ENCODE data around the gene U2AF1L4.
A peak's percentile ranks its signal among the peaks of the same experiment; 100 is the strongest.

U2AF1L4 gene, protein sequence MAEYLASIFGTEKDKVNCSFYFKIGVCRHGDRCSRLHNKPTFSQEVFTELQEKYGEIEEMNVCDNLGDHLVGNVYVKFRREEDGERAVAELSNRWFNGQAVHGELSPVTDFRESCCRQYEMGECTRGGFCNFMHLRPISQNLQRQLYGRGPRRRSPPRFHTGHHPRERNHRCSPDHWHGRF

DNA sequence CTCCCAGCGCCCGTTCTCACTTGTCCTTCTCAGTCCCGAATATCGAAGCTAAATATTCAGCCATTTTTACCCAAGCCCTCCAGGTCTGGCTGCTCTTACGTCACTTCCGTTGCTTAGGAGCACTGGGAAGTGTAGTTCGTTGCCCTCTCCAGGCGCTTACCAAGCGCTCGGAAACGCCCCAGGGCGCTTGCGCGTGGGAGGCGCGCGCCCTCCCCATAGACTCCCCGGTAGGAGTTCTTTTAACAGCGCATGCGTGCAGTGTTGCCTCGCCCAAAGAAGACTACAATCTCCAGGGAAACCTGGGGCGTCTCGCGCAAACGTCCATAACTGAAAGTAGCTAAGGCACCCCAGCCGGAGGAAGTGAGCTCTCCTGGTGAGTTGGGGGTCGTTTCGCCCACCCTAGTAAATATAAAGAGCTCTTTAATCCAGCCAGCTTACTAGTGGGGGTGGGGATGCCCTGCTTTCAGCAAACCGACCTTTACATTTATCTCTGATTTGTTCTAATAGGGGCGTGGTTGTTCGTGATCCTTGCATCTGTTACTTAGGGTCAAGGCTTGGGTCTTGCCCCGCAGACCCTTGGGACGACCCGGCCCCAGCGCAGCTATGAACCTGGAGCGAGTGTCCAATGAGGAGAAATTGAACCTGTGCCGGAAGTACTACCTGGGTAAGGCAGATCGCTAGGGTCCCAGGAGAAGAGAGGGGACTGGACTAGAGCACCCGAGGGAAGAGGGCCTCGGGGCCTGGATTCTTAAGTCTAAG is at the start of gene U2AF1L4, which contains the start of gene PSENEN:
Gene U2AF1L4 (minus strand): TSS at position 91 of the 759 bp plus-strand sequence. CDS start 27 bp downstream, at position 64.
Gene PSENEN (plus strand): TSS at position 324 of the 759 bp plus-strand sequence. CDS start 280 bp downstream, at position 604.
- DNase-seq: peak; percentile 93

GRCh38 chr19:35793381-35794165 is 48.4 kb upstream of the U2AF1L4 start:
- no peak for DNase-seq

- no peak for DNase-seq
Measured at GRCh38 chr19:35792888-35793287, 47.7 kb upstream of the U2AF1L4 start.

DNA sequence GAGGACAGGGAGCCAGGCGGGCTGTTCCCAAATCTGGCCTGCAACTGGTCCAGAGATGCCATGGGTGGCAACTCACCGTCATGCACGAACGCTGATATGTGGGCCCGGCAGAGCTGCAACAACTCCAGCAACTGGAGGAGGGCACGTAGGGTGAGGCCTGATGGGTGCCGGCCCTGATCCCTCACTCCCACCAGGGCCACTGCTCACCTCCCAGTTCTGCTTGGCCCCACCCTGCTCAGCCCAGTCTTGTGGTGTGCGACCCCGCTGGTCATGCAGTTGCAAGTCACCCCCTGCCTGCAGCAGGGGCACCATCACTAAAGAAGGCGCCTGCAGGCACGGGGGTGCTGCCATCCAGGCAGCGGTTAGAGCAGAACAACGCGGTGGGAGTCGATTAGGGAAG is 47.1 kb upstream of the U2AF1L4 start:
- no peak for DNase-seq

DNA sequence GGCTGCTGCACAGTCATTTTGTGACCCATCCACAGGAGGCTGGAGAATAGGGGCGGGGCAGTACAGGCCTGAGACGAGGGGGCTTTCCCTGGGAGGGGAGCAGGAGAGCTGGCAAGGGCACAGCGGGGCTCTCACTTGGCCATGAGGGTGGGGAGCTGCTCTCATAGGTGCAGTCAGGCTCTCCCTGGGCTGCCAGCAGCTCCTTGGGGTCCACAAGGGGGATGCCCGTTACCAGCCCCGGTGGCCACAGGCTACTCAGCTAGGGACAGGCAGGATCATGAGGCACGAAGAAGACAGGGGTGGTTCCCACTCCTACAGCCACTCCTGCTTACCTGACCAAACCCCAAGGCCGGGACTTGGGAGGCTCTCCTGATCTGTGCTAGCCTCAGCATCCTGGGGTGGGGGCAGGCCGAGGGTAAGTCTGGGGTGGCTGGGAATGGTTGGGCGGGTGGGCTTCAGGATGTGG is 46.6 kb upstream of the U2AF1L4 start:
- no peak for DNase-seq

DNA sequence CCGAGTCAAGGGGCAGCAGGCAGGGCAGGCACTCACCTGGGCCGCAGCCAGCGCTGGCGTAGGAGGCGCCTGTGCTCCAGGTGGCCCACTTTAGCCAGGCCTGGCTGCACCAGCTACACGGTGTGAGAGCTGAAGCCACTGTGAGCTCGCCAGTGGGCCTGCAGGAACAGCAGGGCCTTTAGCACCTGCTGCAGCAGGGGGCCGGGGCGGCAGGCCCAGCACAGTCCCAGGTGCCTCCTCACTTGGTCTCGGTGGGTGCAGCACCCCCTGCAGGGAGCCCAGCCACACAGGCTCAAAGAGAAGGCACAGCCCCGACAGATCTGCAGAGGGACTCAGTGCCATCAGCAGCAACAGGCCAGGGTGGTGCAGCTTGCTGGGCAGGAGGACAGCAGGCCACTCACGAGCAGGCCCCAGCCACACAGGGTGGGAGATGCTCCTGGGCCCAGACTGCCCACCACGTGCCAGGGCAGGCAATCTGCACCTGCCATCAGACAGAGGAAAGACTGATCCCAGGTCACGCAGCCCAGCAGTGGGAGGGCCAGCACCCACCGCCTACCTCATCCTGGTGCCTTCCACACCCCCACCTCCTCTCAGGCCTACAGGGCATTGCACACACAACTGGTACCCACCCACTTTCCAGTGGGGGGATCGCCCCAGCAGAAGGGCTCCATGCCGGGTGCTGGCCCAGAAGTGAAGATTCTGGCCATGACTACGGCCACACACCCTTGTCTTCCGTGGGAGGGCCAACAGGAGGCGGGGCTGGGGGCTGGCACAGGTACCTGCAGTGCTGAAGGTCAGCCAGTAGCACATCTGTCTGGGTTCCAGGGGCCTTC is 46.0 kb upstream of the U2AF1L4 start:
- DNase-seq: no peak

DNA sequence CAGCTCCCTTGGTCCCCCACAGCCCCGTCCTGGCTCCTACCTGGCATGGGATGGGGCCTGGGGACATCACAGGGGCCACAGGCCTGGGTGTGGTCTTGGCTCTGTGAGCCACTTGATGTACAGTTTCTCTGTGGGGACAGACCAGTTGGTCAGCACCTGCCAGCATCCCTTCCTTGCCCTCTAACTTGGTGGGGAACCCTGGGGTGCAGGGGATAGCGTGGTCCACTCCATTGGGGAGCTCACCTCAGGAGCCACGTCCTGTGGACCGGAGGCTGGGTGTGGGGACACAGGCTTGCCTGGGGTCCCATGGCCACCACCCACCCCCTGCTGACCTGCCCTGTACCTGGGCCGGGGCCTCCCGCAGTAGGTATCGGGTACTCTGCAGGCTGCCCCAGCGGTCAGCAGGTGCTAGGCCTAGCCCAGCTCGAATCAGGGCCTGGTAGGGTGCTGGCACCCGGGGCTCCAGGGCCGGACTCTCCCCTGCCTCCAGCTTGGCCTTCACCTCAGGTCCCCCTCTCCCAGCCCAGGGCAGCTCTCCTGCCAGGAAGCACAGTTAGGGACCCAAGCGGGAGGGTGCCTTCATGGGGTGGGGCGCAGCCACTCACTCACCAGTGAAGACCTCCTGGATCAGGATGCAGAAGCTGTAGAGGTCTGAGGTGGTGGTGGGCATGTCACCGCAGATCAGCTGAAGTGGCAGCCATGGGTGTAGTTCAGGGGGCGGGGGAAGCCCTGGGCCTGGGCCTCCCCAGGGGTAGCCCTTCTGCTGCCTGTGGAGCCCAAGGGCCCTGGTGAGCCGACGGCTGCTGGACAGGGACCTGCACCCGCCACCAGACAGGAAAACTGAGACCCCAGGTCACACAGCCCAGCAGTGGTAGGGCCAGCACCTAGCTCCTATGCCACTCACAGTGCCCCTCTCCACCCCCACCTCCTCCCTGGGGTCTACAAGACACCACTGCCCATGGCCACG is 45.0 kb upstream of the U2AF1L4 start:
- no peak for DNase-seq

GRCh38 chr19:35789195-35789977 is 44.2 kb upstream of the U2AF1L4 start:
- no peak for DNase-seq

- no peak for DNase-seq
Measured at GRCh38 chr19:35788205-35788960, 43.2 kb upstream of the U2AF1L4 start.

DNA sequence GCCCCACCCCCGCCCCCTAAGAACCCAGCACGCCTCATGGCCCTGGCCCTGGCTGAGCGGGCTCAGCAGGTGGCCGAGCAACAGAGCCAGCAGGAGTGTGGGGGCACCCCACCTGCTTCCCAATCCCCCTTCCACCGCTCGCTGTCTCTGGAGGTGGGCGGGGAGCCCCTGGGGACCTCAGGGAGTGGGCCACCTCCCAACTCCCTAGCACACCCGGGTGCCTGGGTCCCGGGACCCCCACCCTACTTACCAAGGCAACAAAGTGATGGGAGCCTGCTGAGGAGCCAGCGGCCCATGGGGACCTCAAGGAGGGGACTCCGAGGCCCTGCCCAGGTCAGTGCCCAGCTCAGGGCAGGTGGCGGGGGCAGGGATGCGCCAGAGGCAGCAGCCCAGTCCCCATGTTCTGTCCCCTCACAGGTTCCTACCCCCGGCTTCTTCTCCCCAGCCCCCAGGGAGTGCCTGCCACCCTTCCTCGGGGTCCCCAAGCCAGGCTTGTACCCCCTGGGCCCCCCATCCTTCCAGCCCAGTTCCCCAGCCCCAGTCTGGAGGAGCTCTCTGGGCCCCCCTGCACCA is 42.1 kb upstream of the U2AF1L4 start:
- DNase-seq: no peak

DNA sequence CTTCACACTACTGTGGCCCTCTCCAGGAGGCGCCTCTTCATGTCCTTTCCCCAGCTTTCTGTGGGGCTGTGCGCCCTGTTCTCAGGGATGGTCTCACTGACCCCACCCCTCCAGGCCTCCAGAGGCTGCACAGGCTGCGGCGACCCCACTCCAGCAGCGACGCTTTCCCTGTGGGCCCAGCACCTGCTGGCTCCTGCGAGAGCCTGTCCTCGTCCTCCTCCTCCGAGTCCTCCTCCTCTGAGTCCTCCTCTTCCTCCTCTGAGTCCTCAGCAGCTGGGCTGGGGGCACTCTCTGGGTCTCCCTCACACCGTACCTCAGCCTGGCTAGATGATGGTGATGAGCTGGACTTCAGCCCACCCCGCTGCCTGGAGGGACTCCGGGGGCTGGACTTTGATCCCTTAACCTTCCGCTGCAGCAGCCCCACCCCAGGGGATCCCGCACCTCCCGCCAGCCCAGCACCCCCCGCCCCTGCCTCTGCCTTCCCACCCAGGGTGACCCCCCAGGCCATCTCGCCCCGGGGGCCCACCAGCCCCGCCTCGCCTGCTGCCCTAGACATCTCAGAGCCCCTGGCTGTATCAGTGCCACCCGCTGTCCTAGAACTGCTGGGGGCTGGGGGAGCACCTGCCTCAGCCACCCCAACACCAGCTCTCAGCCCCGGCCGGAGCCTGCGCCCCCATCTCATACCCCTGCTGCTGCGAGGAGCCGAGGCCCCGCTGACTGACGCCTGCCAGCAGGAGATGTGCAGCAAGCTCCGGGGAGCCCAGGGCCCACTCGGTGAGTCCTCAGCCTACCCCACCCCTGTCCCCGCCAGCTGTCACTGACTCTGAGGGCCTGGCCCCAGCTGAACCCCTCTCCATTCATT is 41.3 kb upstream of the U2AF1L4 start:
- no peak for DNase-seq

DNA sequence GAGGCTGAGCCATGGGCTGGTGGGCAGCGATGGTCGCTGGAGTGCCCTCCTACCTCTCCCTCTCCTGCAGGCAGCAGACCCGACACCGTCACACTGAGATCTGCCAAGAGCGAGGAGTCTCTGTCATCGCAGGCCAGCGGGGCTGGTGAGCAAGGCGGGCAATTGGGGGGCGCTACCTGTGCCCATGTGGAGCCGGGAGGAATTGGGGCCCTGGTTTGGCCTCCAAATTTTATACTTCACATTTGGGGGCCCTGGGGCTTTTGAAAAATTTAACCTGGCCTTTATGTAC is 40.1 kb upstream of the U2AF1L4 start:
- DNase-seq: no peak

DNA sequence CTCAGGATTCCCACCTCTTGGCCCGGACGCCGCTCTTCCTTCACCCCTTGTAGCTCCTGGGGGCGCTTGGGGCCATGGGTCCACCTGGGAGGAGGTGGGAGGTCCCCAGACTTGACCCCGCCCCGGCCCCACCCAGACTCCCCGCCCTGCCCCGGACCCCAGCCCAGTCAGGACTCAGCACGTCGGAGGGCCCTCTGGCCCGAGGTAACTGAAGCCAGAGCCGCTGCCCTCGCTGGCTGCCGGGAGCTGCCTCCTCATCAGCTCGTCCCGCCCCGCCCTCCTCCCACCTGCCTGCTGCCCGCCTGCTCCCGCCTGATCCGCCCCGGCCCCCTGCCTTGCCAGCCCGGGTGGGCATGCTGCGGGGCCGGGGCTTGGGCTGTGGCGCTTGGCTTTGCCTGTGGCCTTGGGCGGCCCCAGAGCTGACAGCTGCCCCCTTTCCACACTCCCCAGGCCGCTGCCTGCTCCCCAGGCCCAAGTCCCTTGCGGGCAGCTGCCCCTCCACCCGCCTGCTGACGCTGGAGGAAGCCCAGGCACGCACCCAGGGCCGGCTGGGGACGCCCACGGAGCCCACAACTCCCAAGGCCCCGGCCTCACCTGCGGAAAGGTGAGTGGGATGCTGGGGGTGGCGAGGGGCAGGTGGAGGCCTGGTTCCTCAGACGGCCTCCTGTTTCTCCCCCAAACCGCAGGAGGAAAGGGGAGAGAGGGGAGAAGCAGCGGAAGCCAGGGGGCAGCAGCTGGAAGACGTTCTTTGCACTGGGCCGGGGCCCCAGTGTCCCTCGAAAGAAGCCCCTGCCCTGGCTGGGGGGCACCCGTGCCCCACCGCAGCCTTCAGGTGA is 39.5 kb upstream of the U2AF1L4 start:
- no peak for DNase-seq

DNA sequence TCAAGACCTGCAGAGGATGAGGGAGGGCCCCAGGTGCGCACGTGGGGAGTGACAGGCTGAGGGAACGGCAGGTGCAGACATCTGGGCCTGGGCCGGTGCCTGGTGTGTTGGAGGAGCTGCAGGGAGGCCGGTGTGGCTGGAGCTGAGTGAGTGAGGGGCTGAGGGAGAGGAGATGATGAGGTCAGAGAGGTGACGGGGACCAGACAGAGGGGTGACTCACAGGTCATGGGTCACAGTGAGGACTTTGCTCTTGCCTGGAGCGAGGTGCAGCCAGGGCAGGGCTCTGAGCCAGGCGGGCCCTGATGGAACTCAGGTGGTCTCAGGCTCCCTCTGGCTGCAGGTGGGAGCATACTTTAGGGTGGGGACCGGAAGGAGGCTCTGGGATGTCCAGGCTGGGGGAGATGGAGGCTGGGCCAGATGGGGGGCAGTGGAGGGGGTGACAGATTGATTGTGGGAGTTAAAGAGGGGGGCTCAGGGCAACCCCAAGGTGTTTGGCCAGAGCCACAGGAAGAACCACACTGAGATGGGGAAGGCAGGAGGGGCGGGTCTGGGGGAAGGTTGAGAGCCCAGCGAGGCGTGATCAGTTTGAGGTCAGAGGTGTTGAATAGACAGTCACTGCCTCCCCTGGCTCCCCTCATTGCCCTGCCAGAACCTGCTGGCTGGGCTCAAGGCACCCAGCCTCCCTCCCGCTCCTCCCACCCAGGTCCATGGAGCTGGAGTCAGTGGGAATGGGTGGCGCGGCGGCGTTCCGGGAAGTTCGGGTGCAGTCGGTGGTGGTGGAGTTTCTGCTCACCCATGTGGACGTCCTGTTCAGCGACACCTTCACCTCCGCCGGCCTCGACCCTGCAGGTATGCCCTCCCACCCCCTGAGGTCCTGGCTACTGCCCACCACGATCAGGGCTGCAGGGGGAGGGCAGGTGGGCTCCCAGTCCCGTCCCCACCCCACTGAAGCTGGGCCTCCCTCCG is 38.5 kb upstream of the U2AF1L4 start:
- DNase-seq: no peak

DNA sequence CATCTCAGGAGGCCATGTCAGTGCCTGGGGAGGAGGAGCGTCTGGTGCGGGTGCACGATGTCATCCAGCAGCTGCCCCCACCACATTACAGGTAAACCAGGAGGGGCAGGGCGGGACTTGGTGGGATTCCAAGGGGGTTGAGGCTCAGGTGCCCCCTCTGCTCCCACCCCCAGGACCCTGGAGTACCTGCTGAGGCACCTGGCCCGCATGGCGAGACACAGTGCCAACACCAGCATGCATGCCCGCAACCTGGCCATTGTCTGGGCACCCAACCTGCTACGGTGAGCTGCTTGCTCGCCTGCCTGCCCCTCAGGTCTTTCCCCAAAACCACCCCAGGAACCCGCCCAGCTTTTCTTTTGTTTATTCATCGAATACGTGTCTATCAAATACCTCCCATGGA is 37.4 kb upstream of the U2AF1L4 start:
- DNase-seq: no peak

- no peak for DNase-seq
Measured at GRCh38 chr19:35781650-35782049, 36.4 kb upstream of the U2AF1L4 start.
